ENCODE data around the gene LRRC74B. TPM values are rescaled to one million over a fixed set of nuclear protein-coding genes. Genes with fewer than 3 reads are reported as not detected.

LRRC74B gene
- total RNA-seq, 2 donors from 2014 or later = not detected

GRCh38 chr22:21010426-21011113 is 35.2 kb upstream of the LRRC74B start:
- no peak for DNase-seq
- no peaks in the 10 kb centered on the region for H3K27me3 ChIP-seq
- ATAC-seq = no peak
- no peaks in the 10 kb centered on the region for H3K36me3 ChIP-seq (replicated peaks in 1 of 2; ENCODE audit: insufficient read depth in 1 of 2, low read depth in 2 of 2)
- no peak overlapping the region for H3K4me3 ChIP-seq
- H3K9me3 ChIP-seq = no peaks in the 10 kb centered on the region
- intact Hi-C loops (cut with DNase I) = loop anchor here (10.0 kb wide), 1 partner anchor 46 kb away; the partner anchor contains the start of gene AIFM3
- peaks cover 16% of the 10 kb centered on the region for H3K4me1 ChIP-seq
- TF ChIP-seq POLR2A (IDR thresholded peaks at IDR 0.05) (no peak), CTCF (IDR thresholded peaks at IDR 0.05) (no peak)
- H3K27ac ChIP-seq = no peak overlapping the region
- 72 to 89% methylated on average over 3 of the region's 3 CpGs for WGBS, 2 donors

GRCh38 chr22:21012446-21013407 is 33.0 kb upstream of the LRRC74B start:
- Histone ChIP-seq H3K9me3 (no peaks in the 10 kb centered on the region), H3K27ac (no peak overlapping the region), H3K4me3 (no peak overlapping the region), H3K36me3 (replicated peaks in 1 of 2; ENCODE audit: insufficient read depth in 1 of 2, low read depth in 2 of 2) (no peaks in the 10 kb centered on the region), H3K27me3 (no peaks in the 10 kb centered on the region), H3K4me1 (peaks cover 16% of the 10 kb centered on the region)
- WGBS, 2 donors = 72 to 76% methylated on average over 10 to 14 of the region's 14 CpGs
- intact Hi-C loops (cut with DNase I) = loop anchor here (10.0 kb wide), 1 partner anchor 48 kb away; the partner anchor contains the start of gene AIFM3
- DNase-seq (no peak), ATAC-seq (no peak)
- TF ChIP-seq CTCF (IDR thresholded peaks at IDR 0.05) (no peak), POLR2A (IDR thresholded peaks at IDR 0.05) (no peak)

GRCh38 chr22:21013657-21014201 is 32.0 kb upstream of the LRRC74B start:
- Histone ChIP-seq H3K36me3 (replicated peaks in 1 of 2; ENCODE audit: insufficient read depth in 1 of 2, low read depth in 2 of 2) (no peaks in the 10 kb centered on the region), H3K4me1 (peaks cover 16% of the 10 kb centered on the region), H3K4me3 (no peak overlapping the region), H3K9me3 (no peaks in the 10 kb centered on the region), H3K27me3 (no peaks in the 10 kb centered on the region), H3K27ac (peak overlapping the region in 2 of 4 donors; percentile 21 to 46)
- DNase-seq = no peak
- no peak for ATAC-seq
- WGBS, 2 donors = 18 to 59% methylated on average over 5 to 24 of the region's 24 CpGs
- no peak for TF ChIP-seq POLR2A (IDR thresholded peaks at IDR 0.05)
- no peak for TF ChIP-seq CTCF (IDR thresholded peaks at IDR 0.05)
- intact Hi-C loops (cut with DNase I) = loop anchor here (10.0 kb wide), 1 partner anchor 49 kb away; the partner anchor contains the start of gene AIFM3

GRCh38 chr22:21014202-21014725 is 31.5 kb upstream of the LRRC74B start:
- no peaks in the 10 kb centered on the region for H3K36me3 ChIP-seq (replicated peaks in 1 of 2; ENCODE audit: insufficient read depth in 1 of 2, low read depth in 2 of 2)
- 1 to 20% methylated on average over 3 to 40 of the region's 40 CpGs for WGBS, 2 donors
- no peak overlapping the region for H3K4me3 ChIP-seq
- intact Hi-C loops (cut with DNase I) = loop anchor here (10.0 kb wide), 1 partner anchor 49 kb away; the partner anchor contains the start of gene AIFM3
- no peaks in the 10 kb centered on the region for H3K9me3 ChIP-seq
- no peak for TF ChIP-seq POLR2A (IDR thresholded peaks at IDR 0.05)
- TF ChIP-seq CTCF (IDR thresholded peaks at IDR 0.05) = no peak
- H3K27me3 ChIP-seq = no peaks in the 10 kb centered on the region
- H3K27ac ChIP-seq = peak overlapping the region in 3 of 4 donors; percentile 21 to 46 (median 30)
- H3K4me1 ChIP-seq = peaks cover 16% of the 10 kb centered on the region
- peak; percentile 83 for ATAC-seq
- peak; percentile 62 to 84 (median 80) for DNase-seq
